GM18858 (cell line): ENCODE data around the gene ICA1.
A peak's percentile ranks its signal among the peaks of the same experiment; 100 is the strongest.

Source experiments
- ATAC-seq: cut with Tn5 transposase; IDR thresholded peaks from one replicate; pipeline ENCODE4 v1.9.1; 2021; ENCODE audit not compliant: unreplicated experiment

The ICA1 gene

DNA sequence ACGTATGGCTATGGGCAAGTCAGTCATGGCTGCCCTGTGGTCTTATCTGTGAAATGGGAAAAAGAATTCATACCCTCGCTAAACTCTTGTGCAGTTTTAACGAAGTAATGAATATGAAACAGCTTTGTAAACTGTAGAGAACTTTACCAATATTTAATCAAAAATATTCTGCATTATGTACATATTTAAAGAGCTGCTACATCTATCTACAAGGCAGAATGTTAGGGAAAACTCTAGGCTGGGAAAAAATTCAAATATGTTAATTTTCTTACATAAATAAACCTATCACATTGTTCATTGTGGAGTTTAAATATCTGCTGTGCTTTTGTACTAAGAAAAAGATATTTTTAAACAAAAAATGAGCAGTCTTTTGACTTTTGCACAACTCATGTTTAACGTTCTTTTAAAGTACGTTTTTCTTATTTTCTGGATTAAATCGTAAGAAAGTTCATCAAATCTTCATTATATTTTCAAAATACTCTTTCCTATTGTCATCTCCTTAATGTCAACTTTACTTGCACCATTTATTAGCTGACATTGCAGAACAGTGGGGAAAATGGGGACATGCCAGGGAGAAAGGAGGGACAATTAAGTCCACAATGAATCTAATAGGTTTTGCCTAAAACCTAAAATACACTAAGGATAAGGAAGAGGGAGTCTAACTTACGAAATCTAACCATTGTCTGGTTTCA lies 57.5 kb downstream of the ICA1 start:
- ATAC-seq: no peak

GRCh38 chr7:8201846-8202441 lies 60.0 kb downstream of the ICA1 start:
- no peak for ATAC-seq

- no peak for ATAC-seq
Measured at GRCh38 chr7:8200717-8201116, 61.2 kb downstream of the ICA1 start.

DNA sequence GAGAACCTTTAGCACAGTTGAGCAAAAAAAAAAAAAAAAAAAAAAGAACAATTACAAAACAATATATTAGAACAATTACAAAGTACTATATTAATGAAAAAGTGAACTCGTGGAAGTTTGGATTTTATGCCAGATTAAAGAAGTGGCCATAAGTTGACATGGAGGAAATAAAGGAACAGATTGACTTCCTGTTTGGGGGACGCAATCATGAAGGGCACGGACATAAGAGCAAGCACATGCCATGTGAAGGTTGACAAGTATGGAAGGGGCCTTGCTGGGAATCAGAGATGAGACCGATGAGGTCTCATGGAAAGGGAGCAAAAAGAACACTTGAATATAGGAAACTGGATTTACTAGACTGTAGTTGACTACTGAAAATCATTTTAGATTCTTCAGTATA lies 61.7 kb downstream of the ICA1 start:
- ATAC-seq: no peak

DNA sequence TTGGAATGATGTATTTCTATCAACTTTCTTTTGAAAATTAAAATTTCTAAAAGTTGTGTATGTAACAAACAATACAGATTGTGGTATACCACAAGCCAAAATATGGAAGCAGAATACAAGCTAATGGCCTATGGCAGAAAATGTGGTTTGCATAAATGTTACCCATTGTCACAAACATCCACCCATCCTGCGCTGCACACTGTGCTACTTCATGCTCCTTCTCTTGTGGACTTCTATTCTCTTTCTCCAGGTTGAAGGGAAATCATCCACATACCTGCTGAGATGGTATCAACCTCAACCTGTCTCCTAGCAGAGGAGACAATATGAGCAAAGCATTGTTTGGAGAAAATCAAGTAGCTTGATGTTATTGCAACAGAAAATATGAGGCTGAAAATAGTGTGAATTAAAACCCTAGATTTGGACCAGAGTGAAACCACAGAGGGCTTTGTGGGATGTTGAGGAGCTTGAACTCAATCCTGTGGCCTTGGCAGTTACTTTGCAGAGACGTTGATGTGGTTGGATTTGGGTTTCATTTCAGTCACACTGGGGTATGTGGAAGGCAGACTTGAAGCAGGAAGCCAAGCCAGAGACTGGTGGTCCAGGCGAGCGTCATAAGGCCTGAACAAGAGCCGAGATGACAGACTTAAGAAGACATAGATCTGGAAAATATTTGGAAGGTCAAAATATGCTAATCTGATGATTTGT lies 63.8 kb downstream of the ICA1 start:
- ATAC-seq: no peak

- ATAC-seq: no peak
Measured at GRCh38 chr7:8192897-8193296, 69.1 kb downstream of the ICA1 start.

- peak; percentile 76 for ATAC-seq
Measured at GRCh38 chr7:8190119-8190895, 71.7 kb downstream of the ICA1 start.

GRCh38 chr7:8189625-8190024 lies 72.3 kb downstream of the ICA1 start:
- no peak for ATAC-seq

GRCh38 chr7:8185926-8186683 lies 75.9 kb downstream of the ICA1 start:
- ATAC-seq: no peak

DNA sequence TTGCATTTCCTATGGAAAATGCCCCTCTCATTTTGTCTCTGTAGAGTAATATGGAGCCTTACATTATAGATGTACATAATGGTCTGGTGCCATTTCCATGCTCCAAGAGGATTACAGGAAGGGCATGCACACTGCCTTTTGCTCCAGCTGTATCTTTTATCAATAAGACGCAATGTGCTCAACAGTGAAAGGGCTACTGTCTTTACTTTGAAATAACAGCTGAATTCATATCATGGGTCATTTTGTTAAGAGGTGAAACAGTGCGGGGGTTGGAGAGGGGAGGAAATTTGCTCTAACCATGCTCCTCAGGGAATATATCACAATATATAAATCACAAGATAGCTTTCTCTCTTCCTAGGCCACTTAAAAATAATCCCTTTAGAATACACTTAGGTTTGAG lies 77.7 kb downstream of the ICA1 start:
- ATAC-seq: no peak

GRCh38 chr7:8179486-8179885 lies 82.5 kb downstream of the ICA1 start:
- ATAC-seq: no peak

GRCh38 chr7:8178353-8178752 lies 83.6 kb downstream of the ICA1 start:
- ATAC-seq: no peak

- peak; percentile 34 for ATAC-seq
Measured at GRCh38 chr7:8177109-8177933, 84.6 kb downstream of the ICA1 start.

DNA sequence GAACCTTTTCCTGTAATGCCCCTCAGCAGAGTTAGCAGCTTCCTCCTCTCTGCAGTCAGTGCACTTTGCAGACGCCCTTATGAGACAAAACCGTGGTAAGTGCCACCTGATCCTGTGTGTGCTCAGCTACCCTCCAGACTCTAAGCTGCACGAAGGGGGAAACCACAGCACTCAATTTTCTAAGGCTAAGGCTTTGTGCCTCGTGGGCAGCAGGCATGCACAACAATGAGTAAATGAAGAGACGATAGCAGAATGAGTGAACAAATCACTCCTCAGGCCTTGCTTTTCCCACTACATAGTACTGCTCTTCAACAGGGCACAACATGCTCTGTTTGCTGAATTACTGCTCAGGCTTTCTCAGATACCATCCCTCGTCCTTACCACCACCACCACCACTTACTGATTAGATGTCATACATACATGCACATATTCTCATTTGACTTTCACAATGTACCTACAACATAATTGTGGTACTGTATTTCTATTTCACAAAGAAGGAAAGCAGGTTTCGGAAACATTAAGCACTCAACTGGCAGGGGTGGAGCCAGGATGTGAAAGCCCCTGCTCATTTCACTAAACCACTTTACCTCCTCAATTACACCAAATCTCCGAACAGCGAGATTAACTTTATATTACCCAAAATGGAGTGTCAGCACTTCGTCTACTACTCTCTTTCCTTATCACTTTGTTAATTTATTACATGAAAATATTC lies 85.4 kb downstream of the ICA1 start:
- ATAC-seq: peak; percentile 63

- no peak for ATAC-seq
Measured at GRCh38 chr7:8175929-8176369, 86.0 kb downstream of the ICA1 start.

- no peak for ATAC-seq
Measured at GRCh38 chr7:8172372-8173354, 89.3 kb downstream of the ICA1 start.

- no peak for ATAC-seq
Measured at GRCh38 chr7:8169171-8169570, 92.8 kb downstream of the ICA1 start.

DNA sequence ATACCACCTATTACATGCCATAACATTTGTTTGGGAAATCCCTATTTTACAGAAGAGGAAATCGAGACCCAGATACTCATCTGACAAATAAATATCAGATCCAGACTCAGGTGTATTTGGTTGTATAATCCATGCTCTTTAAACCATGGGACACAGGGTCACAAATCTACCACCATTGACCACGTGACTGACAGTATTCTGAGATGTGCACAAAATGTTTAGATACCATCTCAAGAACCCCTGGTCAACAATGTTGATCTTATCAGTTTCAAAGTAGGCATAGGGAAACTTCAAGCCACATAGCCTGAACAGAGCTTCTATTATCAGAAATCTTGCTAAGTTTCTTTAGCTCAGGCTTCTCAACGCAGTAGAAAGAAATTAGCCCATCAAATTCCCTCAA lies 93.6 kb downstream of the ICA1 start:
- ATAC-seq: no peak
